ENCODE measurements around the gene TNK2.
"Not testable (repeated sequence)": the region's sequence is repeated elsewhere in the genome, so short reads cannot be mapped to it uniquely, and the experiment has no call there.

TNK2 gene

DNA sequence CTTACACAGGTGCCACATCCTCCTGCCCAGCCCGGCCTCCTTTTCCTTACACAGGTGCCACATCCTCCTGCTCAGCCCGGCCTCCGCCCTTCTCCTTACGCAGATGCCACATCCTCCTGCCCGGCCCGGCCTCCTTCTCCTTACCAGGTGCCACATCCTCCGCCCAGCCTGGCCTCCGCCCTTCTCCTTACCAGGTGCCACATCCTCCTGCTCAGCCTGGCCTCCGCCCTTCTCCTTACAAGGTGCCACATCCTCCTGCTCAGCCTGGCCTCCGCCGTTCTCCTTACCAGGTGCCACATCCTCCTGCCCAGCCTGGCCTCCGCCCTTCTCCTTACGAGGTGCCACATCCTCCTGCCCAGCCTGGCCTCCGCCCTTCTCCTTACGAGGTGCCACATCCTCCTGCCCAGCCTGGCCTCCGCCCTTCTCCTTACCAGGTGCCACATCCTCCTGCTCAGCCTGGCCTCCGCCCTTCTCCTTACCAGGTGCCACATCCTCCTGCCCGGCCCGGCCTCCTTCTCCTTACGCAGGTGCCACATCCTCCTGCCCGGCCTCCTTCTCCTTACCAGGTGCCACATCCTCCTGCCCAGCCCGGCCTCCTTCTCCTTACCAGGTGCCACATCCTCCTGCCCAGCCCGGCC, 92.0 kb downstream of the TNK2 start:
- DNase-seq, result not testable (repeated sequence)

DNA sequence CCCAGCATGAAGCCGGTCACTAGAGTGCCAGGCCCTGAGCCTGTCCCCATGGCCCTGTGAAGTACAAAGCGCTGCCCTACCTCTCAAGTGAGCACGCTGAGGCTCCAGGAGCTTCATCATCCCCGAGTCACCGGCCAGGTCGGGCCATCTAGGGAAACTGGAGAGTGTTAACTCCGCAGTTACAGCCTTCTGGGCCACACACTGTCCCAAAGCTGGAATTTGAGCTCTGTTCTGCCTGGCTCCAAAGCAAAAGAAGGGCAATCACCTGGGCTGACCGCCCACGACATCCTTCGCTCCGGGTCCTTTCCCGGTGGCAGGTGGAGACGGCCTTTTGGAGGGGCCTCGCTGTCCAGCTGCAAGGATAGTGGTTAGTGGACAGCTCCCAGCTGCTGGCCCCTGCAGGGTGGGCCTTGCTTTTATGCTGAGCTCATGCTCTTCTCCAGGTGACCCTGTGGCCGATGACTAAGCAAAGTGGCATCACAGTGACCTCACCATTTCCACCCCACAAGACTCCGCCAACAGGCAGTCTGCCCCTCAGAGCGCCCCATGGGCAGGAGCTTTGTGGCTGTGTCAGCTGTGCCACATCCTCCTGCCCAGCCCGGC, 93.1 kb downstream of the TNK2 start:
- DNase-seq, result no peak

DNA sequence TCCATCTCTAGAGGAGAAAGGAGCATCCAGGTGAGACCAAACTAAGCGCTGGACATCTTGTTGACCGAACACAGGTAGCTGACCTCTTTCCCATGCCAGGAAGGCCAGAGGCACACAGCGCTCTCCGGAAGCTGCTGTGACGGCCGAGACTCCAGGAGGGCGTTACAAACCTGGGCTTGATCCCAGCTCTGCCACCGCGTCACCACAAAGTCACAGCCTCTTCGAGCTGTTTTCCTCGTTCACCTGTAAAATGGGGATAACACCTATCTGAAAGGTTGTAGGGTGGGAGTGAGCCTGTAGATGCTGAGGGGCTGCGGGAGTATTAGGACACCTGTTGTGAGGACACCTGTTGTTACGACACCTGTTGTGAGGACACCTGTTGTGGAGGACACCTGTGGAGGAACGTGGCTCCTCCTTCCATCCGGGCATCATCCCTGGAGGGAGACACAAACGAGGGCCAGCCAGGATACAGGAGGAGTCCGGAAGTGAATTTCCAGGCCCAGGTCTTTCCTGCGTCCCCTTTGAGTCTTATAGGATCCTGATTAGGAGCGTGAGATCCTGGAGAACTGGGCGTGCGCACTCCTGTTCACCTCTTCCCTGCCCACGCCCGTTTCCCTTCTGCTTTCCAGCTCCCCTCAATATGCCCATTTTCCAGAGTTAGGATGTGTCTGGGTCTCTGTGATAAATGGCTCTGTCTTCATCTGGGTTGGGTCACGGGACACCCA, 94.3 kb downstream of the TNK2 start:
- no peak for DNase-seq

All from inflammatory macrophage treated with lipopolysaccharide for 1 hour (primary cell).